Tibial nerve (tissue), 4 donors: Measurements from ENCODE around the gene DLG5.

Experiments used
- EP300 ChIP-seq, 2 donors: sonication (generic); formaldehyde crosslinking; IDR thresholded peaks; one replicate each; pipeline ENCODE4 v1.6.1; 2017; ENCODE audit warnings: antibody characterized with exemption in 2 of 2, mild to moderate bottlenecking in 1 of 2
- POLR2A ChIP-seq, 2 donors: fragments of 450-650 bp; IDR thresholded peaks; one replicate each; pipeline ENCODE4 v1.6.1; 2017; ENCODE audit warnings: antibody characterized with exemption in 2 of 2, mild to moderate bottlenecking in 2 of 2, moderate library complexity in 2 of 2
- TF ChIP-seq, protein P1 (sequence below), 5 experiments: fragments of 200-600 bp in 3 of 5; fragments of 450-650 bp in 2 of 5; sonication (generic) in 3 of 5; IDR thresholded peaks; one replicate each; pipeline ENCODE4 v1.5.1; 2016 to 2019; ENCODE audit warnings: antibody characterized with exemption in 5 of 5, mild to moderate bottlenecking in 3 of 5, moderate library complexity in 2 of 5

DNA sequence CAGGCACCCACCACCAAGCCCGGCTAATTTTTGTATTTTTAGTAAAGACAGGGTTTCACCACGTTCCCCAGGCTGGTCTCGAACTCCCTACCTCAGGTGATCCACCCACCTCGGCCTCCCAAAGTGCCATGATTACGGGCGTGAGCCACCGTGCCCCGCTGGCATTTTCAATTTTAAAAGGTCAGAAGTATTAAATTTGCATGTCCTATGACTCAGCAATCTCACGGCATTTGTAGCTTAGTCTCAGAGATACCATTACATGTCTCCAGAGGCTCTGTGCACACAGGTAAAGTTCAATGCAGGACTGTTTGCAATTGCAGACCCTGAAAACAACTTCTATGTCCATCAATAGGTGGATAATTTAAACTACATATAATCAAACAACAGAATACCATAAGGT lies 99.2 kb downstream of the DLG5 start:
- TF ChIP-seq, protein P1, sequence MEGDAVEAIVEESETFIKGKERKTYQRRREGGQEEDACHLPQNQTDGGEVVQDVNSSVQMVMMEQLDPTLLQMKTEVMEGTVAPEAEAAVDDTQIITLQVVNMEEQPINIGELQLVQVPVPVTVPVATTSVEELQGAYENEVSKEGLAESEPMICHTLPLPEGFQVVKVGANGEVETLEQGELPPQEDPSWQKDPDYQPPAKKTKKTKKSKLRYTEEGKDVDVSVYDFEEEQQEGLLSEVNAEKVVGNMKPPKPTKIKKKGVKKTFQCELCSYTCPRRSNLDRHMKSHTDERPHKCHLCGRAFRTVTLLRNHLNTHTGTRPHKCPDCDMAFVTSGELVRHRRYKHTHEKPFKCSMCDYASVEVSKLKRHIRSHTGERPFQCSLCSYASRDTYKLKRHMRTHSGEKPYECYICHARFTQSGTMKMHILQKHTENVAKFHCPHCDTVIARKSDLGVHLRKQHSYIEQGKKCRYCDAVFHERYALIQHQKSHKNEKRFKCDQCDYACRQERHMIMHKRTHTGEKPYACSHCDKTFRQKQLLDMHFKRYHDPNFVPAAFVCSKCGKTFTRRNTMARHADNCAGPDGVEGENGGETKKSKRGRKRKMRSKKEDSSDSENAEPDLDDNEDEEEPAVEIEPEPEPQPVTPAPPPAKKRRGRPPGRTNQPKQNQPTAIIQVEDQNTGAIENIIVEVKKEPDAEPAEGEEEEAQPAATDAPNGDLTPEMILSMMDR (IDR thresholded peaks at IDR 0.05), result no peak
- no peak for TF ChIP-seq POLR2A (IDR thresholded peaks at IDR 0.05)
- no peak for TF ChIP-seq EP300 (IDR thresholded peaks at IDR 0.05)
